ENCODE results near the gene PCED1B. TPM values are rescaled to one million over a fixed set of nuclear protein-coding genes. Genes with fewer than 3 reads are reported as not detected.

Gene PCED1B
- total and polyA plus RNA-seq, 2 experiments from 2014 or later = 5.1 to 6.6 TPM

DNA sequence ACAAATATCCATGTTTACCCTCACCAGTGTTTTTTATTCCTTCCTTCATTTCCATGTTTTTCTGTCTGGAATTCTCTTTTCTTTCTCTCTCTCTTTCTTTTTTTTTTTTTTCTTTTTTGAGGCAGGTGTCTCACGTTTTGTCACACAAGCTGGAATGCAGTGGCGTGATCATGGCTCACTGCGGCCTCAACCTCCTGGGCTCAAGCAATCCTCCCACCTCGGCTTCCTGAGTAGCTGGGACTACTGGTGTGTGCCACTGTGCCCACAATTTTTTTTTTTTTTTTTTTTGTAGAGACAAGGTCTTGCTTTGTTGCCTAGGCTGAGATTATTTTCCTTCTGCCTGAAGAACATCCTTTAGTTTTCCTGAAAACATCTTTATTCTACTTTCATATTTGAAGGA lies 15.4 kb downstream of the PCED1B start:
- no peak for ATAC-seq
- Histone ChIP-seq H3K36me3 (ENCODE audit: insufficient read depth) (no peaks in the 10 kb centered on the region), H3F3A (replicated peaks; ENCODE audit: low read depth) (no peaks in the 10 kb centered on the region), H3K4me1 (ENCODE audit: insufficient read depth) (no peaks in the 10 kb centered on the region), H2AFZ (no peak overlapping the region), H4K20me1 (replicated peaks; ENCODE audit: insufficient read depth) (no peaks in the 10 kb centered on the region), H3K27me3 (ENCODE audit: insufficient read depth) (no peaks in the 10 kb centered on the region), H3K79me2 (replicated peaks; ENCODE audit: insufficient read depth) (no peaks in the 10 kb centered on the region), H3K27ac (ENCODE audit: low read depth) (no peak overlapping the region), H3K4me3 (no peak overlapping the region), H3K4me2 (no peak overlapping the region), H3K9me2 (ENCODE audit: insufficient read depth) (no peaks in the 10 kb centered on the region)
- TF ChIP-seq ZNF462 (CRISPR knock-in tag; IDR thresholded peaks at IDR 0.05) (no peak), EZH2phosphoT487 (IDR thresholded peaks at IDR 0.05; ENCODE audit: unreplicated experiment) (no peak), ZNF114 (CRISPR knock-in tag; IDR thresholded peaks at IDR 0.05) (no peak), EZH2 (IDR thresholded peaks at IDR 0.05; ENCODE audit: low read depth, unreplicated experiment) (no peak), POLR2AphosphoS5 (IDR thresholded peaks at IDR 0.05; ENCODE audit: low read depth) (no peak), CTCF (conservative IDR thresholded peaks at IDR 0.05; ENCODE audit: low read depth in 2 of 2) (no peak), JUNB (IDR thresholded peaks at IDR 0.05; ENCODE audit: unreplicated experiment) (no peak), STAT1 (IDR thresholded peaks at IDR 0.05; ENCODE audit: unreplicated experiment) (no peak), NANOG (IDR thresholded peaks at IDR 0.05; ENCODE audit: borderline replicate concordance) (no peak), ZNF331 (CRISPR knock-in tag; IDR thresholded peaks at IDR 0.05; ENCODE audit: low read depth) (no peak), CREB1 (CRISPR knock-in tag; IDR thresholded peaks at IDR 0.05; ENCODE audit: low read depth) (no peak)
- TF ChIP-seq, protein P1, sequence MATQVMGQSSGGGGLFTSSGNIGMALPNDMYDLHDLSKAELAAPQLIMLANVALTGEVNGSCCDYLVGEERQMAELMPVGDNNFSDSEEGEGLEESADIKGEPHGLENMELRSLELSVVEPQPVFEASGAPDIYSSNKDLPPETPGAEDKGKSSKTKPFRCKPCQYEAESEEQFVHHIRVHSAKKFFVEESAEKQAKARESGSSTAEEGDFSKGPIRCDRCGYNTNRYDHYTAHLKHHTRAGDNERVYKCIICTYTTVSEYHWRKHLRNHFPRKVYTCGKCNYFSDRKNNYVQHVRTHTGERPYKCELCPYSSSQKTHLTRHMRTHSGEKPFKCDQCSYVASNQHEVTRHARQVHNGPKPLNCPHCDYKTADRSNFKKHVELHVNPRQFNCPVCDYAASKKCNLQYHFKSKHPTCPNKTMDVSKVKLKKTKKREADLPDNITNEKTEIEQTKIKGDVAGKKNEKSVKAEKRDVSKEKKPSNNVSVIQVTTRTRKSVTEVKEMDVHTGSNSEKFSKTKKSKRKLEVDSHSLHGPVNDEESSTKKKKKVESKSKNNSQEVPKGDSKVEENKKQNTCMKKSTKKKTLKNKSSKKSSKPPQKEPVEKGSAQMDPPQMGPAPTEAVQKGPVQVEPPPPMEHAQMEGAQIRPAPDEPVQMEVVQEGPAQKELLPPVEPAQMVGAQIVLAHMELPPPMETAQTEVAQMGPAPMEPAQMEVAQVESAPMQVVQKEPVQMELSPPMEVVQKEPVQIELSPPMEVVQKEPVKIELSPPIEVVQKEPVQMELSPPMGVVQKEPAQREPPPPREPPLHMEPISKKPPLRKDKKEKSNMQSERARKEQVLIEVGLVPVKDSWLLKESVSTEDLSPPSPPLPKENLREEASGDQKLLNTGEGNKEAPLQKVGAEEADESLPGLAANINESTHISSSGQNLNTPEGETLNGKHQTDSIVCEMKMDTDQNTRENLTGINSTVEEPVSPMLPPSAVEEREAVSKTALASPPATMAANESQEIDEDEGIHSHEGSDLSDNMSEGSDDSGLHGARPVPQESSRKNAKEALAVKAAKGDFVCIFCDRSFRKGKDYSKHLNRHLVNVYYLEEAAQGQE (IDR thresholded peaks at IDR 0.05; ENCODE audit: unreplicated experiment) = no peak
- TF ChIP-seq, protein P2, sequence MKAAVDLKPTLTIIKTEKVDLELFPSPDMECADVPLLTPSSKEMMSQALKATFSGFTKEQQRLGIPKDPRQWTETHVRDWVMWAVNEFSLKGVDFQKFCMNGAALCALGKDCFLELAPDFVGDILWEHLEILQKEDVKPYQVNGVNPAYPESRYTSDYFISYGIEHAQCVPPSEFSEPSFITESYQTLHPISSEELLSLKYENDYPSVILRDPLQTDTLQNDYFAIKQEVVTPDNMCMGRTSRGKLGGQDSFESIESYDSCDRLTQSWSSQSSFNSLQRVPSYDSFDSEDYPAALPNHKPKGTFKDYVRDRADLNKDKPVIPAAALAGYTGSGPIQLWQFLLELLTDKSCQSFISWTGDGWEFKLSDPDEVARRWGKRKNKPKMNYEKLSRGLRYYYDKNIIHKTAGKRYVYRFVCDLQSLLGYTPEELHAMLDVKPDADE (IDR thresholded peaks at IDR 0.05) = no peak
- Mint-ChIP-seq H3K9me3 (no peaks in the 10 kb centered on the region), H3K27ac (no peak overlapping the region), H3K27me3 (ENCODE audit: insufficient read depth, low read depth, poor library complexity) (no peaks in the 10 kb centered on the region), H3K4me1 (peaks cover 11% of the 10 kb centered on the region), H3K36me3 (ENCODE audit: low read depth) (no peaks in the 10 kb centered on the region), H3K4me3 (no peak overlapping the region)
- DNase-seq (ENCODE audit: low spot score) = no peak

Measured in GM23338 (cell line).